NB4 (cell line): ENCODE data around the gene DHCR7.

ENCODE experiments used
- DNase-seq: peaks from one replicate; pipeline ENCODE4 v3.0.0; 2010; ENCODE audit warnings: low read depth
- H3K4me3 ChIP-seq: one replicate; pipeline ENCODE4 v1.5.1; 2011; ENCODE audit warnings: mild to moderate bottlenecking, low read depth, low read length, moderate library complexity
- CTCF ChIP-seq: IDR thresholded peaks from one replicate; pipeline ENCODE4 v1.5.1; 2012; ENCODE audit warnings: low read depth, low read length
- MAX ChIP-seq: IDR thresholded peaks from 2 replicates; pipeline ENCODE4 v1.6.1; 2011; ENCODE audit warnings: low read depth, low read length
- MYC ChIP-seq: IDR thresholded peaks from 2 replicates; pipeline ENCODE4 v1.6.1; 2011; ENCODE audit warnings: low read depth, low read length
- POLR2A ChIP-seq: IDR thresholded peaks from 2 replicates; pipeline ENCODE4 v1.6.1; 2011; ENCODE audit warnings: mild to moderate bottlenecking; ENCODE audit not compliant: insufficient read length; ENCODE audit errors: extremely low read depth

Gene DHCR7

GRCh38 chr11:71461696-71462095 is 13.5 kb upstream of the DHCR7 start:
- no peak overlapping the region for H3K4me3 ChIP-seq
- DNase-seq, result no peak
- no peak for TF ChIP-seq CTCF
- TF ChIP-seq MYC, result no peak
- no peak for TF ChIP-seq POLR2A
- TF ChIP-seq MAX, result no peak

- no peak for DNase-seq
- TF ChIP-seq CTCF (no peak), MAX (no peak), POLR2A (no peak), MYC (no peak)
- no peak overlapping the region for H3K4me3 ChIP-seq
Measured at GRCh38 chr11:71459767-71460320, 11.7 kb upstream of the DHCR7 start.

GRCh38 chr11:71459076-71459766 is 11.0 kb upstream of the DHCR7 start:
- H3K4me3 ChIP-seq, result no peak overlapping the region
- no peak for TF ChIP-seq CTCF
- no peak for TF ChIP-seq MAX
- no peak for TF ChIP-seq POLR2A
- no peak for TF ChIP-seq MYC
- DNase-seq, result no peak

GRCh38 chr11:71458146-71459070 is 10.2 kb upstream of the DHCR7 start:
- no peak overlapping the region for H3K4me3 ChIP-seq
- no peak for DNase-seq
- TF ChIP-seq CTCF (no peak), MAX (no peak), MYC (no peak), POLR2A (no peak)

GRCh38 chr11:71456831-71457230 is 8.6 kb upstream of the DHCR7 start:
- no peak for DNase-seq
- no peak overlapping the region for H3K4me3 ChIP-seq
- TF ChIP-seq CTCF (no peak), POLR2A (no peak), MYC (no peak), MAX (no peak)
